Neural cell (in vitro differentiated cells): ENCODE results near the gene ABI3BP. TPM values are rescaled to one million over a fixed set of nuclear protein-coding genes. Genes with fewer than 3 reads are reported as not detected.
"Not testable (repeated sequence)": the region's sequence is repeated elsewhere in the genome, so short reads cannot be mapped to it uniquely, and the experiment has no call there.

ENCODE experiments used
- H2AFZ ChIP-seq: fragments of 200-600, 300-800 bp; sonication (generic), shearing (Covaris generic); 2 replicates; pipeline ENCODE4 v1.6.0; 2014; ENCODE audit warnings: low read depth, mild to moderate bottlenecking, antibody characterized with exemption, low read length, moderate library complexity
- H3F3A ChIP-seq: fragments of 200-600 bp; shearing (Covaris generic); 2 replicates; pipeline ENCODE4 v1.6.1; 2016; ENCODE audit warnings: mild to moderate bottlenecking, moderate library complexity, mixed read lengths, antibody characterized with exemption, low read length; ENCODE audit not compliant: insufficient read depth, poor library complexity, severe bottlenecking
- H3K27ac ChIP-seq: fragments of 200-600, 300-800 bp; sonication (generic), shearing (Covaris generic); 2 replicates; pipeline ENCODE4 v1.5.1; 2014; ENCODE audit warnings: mild to moderate bottlenecking, low read length, moderate library complexity
- H3K27me3 ChIP-seq: fragments of 300-800, 200-600 bp; sonication (generic), shearing (Covaris generic); 2 replicates; pipeline ENCODE4 v1.6.0; 2014; ENCODE audit warnings: mild to moderate bottlenecking, low read depth, low read length, moderate library complexity; ENCODE audit not compliant: insufficient read depth
- H3K36me3 ChIP-seq: fragments of 300-800, 200-600 bp; sonication (generic), shearing (Covaris generic); 2 replicates; pipeline ENCODE4 v1.5.1; 2014; ENCODE audit warnings: mild to moderate bottlenecking, antibody characterized with exemption, low read length, moderate library complexity; ENCODE audit not compliant: insufficient read depth
- H3K4me2 ChIP-seq: fragments of 300-800, 200-600 bp; sonication (generic), shearing (Covaris generic); 2 replicates; pipeline ENCODE4 v1.6.0; 2014; ENCODE audit warnings: mild to moderate bottlenecking, low read length
- H3K4me3 ChIP-seq: fragments of 300-800, 200-600 bp; sonication (generic), shearing (Covaris generic); 2 replicates; pipeline ENCODE4 v1.5.1; 2014; ENCODE audit warnings: mild to moderate bottlenecking, low read length, moderate library complexity
- H3K79me2 ChIP-seq: fragments of 200-600 bp; shearing (Covaris generic); replicated peaks from 2 replicates; pipeline ENCODE4 v1.6.0; 2014; ENCODE audit warnings: mild to moderate bottlenecking, low read length, moderate library complexity; ENCODE audit not compliant: insufficient read depth
- H3K9ac ChIP-seq: fragments of 300-800, 200-600 bp; sonication (generic), shearing (Covaris generic); 2 replicates; pipeline ENCODE4 v1.6.1; 2016; ENCODE audit warnings: mild to moderate bottlenecking, low read length, mixed read lengths
- H3K9me2 ChIP-seq: fragments of 200-600 bp; shearing (Covaris generic); 2 replicates; pipeline ENCODE4 v1.6.1; 2016; ENCODE audit warnings: mild to moderate bottlenecking, low read length, mixed read lengths; ENCODE audit not compliant: insufficient read depth
- H3K9me3 ChIP-seq: fragments of 200-600, 300-800 bp; sonication (generic), shearing (Covaris generic); 2 replicates; pipeline ENCODE4 v1.6.1; 2016; ENCODE audit warnings: mild to moderate bottlenecking, mixed run types, low read length, moderate library complexity, mixed read lengths
- H4K20me1 ChIP-seq: fragments of 200-600 bp; shearing (Covaris generic); 2 replicates; pipeline ENCODE4 v1.6.1; 2016; ENCODE audit warnings: mild to moderate bottlenecking, mixed run types; ENCODE audit not compliant: insufficient read depth
- EP300 ChIP-seq: fragments of 450-650 bp; conservative IDR thresholded peaks from 2 replicates; pipeline ENCODE4 v1.6.1; 2014; ENCODE audit warnings: antibody characterized with exemption, mild to moderate bottlenecking, moderate library complexity; ENCODE audit not compliant: poor library complexity, severe bottlenecking
- EZH2 ChIP-seq: fragments of 200-600, 300-800 bp; shearing (Covaris generic), sonication (generic); IDR thresholded peaks from 2 replicates; pipeline ENCODE4 v1.6.1; 2014; ENCODE audit warnings: antibody characterized with exemption, low read length, borderline replicate concordance, mild to moderate bottlenecking; ENCODE audit not compliant: insufficient read depth, poor library complexity, severe bottlenecking
- MXI1 ChIP-seq: fragments of 450-650 bp; conservative IDR thresholded peaks from 2 replicates; pipeline ENCODE4 v1.6.1; 2014; ENCODE audit warnings: antibody characterized with exemption, mild to moderate bottlenecking; ENCODE audit not compliant: poor library complexity, severe bottlenecking
- POLR2AphosphoS5 ChIP-seq: IDR thresholded peaks from 2 replicates; pipeline ENCODE4 v1.6.1; 2012
- RAD21 ChIP-seq: fragments of 450-650 bp; conservative IDR thresholded peaks from 2 replicates; pipeline ENCODE4 v1.6.1; 2014; ENCODE audit warnings: antibody characterized with exemption, mild to moderate bottlenecking, moderate library complexity
- SMC3 ChIP-seq: fragments of 450-650 bp; conservative IDR thresholded peaks from 2 replicates; pipeline ENCODE4 v1.6.1; 2014; ENCODE audit warnings: antibody characterized with exemption, mild to moderate bottlenecking, moderate library complexity; ENCODE audit not compliant: poor library complexity
- TAF1 ChIP-seq: IDR thresholded peaks from 2 replicates; pipeline ENCODE4 v1.6.1; 2012; ENCODE audit warnings: low read depth
- polyA plus RNA-seq: library from polyadenylated mRNA; depleted of rRNA; stranded (reverse); fragments of >200 nt; gene quantifications from 2 replicates; pipeline ENCODE4 v1.2.3, GENCODE V29; 2014
- TF ChIP-seq, protein P1 (sequence below): IDR thresholded peaks from 2 replicates; pipeline ENCODE4 v1.6.1; 2012; ENCODE audit warnings: borderline replicate concordance
- TF ChIP-seq, protein P2 (sequence below): fragments of 450-650 bp; IDR thresholded peaks from 2 replicates; pipeline ENCODE4 v1.5.1; 2014; ENCODE audit warnings: antibody characterized with exemption, mild to moderate bottlenecking, moderate library complexity; ENCODE audit not compliant: poor library complexity, severe bottlenecking

ABI3BP gene
- polyA plus RNA-seq, 1 donor from 2014 or later, result not detected

DNA sequence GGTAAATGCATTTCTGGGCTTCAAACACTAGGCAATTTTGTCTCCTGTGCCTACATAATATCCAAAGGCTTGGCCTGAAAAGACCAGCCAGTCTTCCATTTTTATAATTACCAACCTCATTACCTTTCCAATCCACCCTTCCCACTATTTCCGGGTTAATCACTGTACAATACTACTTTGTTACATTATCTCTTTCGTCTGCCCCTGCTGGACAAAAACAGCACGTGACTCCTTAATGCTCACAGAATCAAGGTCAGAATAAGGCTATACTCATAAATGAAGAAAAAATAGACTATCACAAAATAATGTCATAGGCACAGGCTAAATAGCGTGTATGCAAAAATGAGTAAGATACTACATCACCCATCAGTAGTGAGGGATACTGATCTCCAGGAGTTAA is 40.1 kb downstream of the ABI3BP start:
- Histone ChIP-seq H3F3A (no peaks in the 10 kb centered on the region), H3K27me3 (no peaks in the 10 kb centered on the region), H3K9ac (no peak overlapping the region), H3K9me3 (no peaks in the 10 kb centered on the region), H3K4me2 (no peak overlapping the region), H3K79me2 (no peaks in the 10 kb centered on the region), H3K27ac (no peak overlapping the region), H3K4me3 (no peak overlapping the region), H2AFZ (no peak overlapping the region), H3K36me3 (no peaks in the 10 kb centered on the region), H4K20me1 (no peaks in the 10 kb centered on the region), H3K9me2 (no peaks in the 10 kb centered on the region)
- TF ChIP-seq RAD21 (no peak), EZH2 (no peak), POLR2AphosphoS5 (no peak), MXI1 (no peak), TAF1 (no peak), EP300 (no peak), SMC3 (no peak)
- TF ChIP-seq, protein P1, sequence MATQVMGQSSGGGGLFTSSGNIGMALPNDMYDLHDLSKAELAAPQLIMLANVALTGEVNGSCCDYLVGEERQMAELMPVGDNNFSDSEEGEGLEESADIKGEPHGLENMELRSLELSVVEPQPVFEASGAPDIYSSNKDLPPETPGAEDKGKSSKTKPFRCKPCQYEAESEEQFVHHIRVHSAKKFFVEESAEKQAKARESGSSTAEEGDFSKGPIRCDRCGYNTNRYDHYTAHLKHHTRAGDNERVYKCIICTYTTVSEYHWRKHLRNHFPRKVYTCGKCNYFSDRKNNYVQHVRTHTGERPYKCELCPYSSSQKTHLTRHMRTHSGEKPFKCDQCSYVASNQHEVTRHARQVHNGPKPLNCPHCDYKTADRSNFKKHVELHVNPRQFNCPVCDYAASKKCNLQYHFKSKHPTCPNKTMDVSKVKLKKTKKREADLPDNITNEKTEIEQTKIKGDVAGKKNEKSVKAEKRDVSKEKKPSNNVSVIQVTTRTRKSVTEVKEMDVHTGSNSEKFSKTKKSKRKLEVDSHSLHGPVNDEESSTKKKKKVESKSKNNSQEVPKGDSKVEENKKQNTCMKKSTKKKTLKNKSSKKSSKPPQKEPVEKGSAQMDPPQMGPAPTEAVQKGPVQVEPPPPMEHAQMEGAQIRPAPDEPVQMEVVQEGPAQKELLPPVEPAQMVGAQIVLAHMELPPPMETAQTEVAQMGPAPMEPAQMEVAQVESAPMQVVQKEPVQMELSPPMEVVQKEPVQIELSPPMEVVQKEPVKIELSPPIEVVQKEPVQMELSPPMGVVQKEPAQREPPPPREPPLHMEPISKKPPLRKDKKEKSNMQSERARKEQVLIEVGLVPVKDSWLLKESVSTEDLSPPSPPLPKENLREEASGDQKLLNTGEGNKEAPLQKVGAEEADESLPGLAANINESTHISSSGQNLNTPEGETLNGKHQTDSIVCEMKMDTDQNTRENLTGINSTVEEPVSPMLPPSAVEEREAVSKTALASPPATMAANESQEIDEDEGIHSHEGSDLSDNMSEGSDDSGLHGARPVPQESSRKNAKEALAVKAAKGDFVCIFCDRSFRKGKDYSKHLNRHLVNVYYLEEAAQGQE, result no peak
- TF ChIP-seq, protein P2, sequence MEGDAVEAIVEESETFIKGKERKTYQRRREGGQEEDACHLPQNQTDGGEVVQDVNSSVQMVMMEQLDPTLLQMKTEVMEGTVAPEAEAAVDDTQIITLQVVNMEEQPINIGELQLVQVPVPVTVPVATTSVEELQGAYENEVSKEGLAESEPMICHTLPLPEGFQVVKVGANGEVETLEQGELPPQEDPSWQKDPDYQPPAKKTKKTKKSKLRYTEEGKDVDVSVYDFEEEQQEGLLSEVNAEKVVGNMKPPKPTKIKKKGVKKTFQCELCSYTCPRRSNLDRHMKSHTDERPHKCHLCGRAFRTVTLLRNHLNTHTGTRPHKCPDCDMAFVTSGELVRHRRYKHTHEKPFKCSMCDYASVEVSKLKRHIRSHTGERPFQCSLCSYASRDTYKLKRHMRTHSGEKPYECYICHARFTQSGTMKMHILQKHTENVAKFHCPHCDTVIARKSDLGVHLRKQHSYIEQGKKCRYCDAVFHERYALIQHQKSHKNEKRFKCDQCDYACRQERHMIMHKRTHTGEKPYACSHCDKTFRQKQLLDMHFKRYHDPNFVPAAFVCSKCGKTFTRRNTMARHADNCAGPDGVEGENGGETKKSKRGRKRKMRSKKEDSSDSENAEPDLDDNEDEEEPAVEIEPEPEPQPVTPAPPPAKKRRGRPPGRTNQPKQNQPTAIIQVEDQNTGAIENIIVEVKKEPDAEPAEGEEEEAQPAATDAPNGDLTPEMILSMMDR, result no peak

DNA sequence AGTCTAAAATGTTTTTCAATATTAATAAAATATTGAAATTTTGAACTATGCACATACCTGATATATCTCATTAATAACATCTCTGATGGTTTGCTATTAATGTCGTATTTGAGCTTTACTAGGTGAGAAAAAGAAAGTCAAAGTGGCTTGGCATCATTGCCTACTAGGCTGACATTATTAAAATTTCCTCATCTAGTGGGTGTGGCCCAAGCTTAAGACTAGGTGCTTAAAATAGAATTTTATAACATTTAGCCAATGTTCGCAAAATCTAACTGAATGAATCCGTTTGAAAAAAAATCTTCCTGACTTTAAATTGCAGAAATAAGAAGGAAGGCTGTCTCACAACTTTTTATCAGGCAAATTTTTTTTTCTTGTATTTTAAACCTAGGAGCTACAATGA is 46.1 kb downstream of the ABI3BP start:
- no peaks in the 10 kb centered on the region for H3F3A ChIP-seq
- no peaks in the 10 kb centered on the region for H3K27me3 ChIP-seq
- no peak overlapping the region for H2AFZ ChIP-seq
- H3K36me3 ChIP-seq, result no peaks in the 10 kb centered on the region
- H3K79me2 ChIP-seq, result no peaks in the 10 kb centered on the region
- H3K4me3 ChIP-seq, result no peak overlapping the region
- TF ChIP-seq, protein P1, result no peak
- TF ChIP-seq, protein P2, result no peak
- no peak for TF ChIP-seq EP300
- TF ChIP-seq SMC3, result no peak
- no peak for TF ChIP-seq RAD21
- TF ChIP-seq MXI1, result no peak
- no peak for TF ChIP-seq POLR2AphosphoS5
- no peak for TF ChIP-seq TAF1
- no peak for TF ChIP-seq EZH2
- H3K9me3 ChIP-seq, result no peaks in the 10 kb centered on the region
- H4K20me1 ChIP-seq, result no peaks in the 10 kb centered on the region
- no peak overlapping the region for H3K4me2 ChIP-seq
- no peaks in the 10 kb centered on the region for H3K9me2 ChIP-seq
- H3K27ac ChIP-seq, result no peak overlapping the region
- no peak overlapping the region for H3K9ac ChIP-seq

DNA sequence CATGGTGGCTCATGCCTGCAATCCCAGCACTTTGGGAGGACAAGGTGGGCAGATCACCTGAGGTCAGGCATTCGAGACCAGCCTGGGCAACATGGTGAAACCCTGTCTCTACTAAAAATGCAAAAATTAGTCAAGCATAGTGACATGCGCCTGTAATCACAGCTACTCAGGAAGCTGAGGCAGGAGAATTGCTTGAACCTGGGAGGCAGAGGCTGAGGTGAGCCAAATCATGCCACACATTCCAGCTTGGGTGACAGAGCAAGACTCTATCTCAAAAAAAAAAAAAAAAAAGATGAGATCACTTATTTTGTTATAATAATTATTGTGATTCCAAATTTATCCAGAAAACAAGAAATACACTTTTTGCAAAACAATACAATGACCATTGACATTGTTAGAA is 47.1 kb downstream of the ABI3BP start:
- not testable (repeated sequence) for H3K27me3 ChIP-seq, H3K79me2 ChIP-seq, H3K27ac ChIP-seq, H3K9me2 ChIP-seq, H2AFZ ChIP-seq, H3K36me3 ChIP-seq, H3F3A ChIP-seq, H3K4me2 ChIP-seq, H3K9ac ChIP-seq, H4K20me1 ChIP-seq, H3K9me3 ChIP-seq, H3K4me3 ChIP-seq
